HG03378 (cell line): ENCODE results near the gene WASF2.
"Not testable (repeated sequence)": the region's sequence is repeated elsewhere in the genome, so short reads cannot be mapped to it uniquely, and the experiment has no call there.

Source experiments
- ATAC-seq: cut with Tn5 transposase; IDR thresholded peaks from one replicate; pipeline ENCODE4 v1.9.1; 2021; ENCODE audit warnings: mild to moderate bottlenecking, moderate library complexity; ENCODE audit not compliant: unreplicated experiment

Gene WASF2, protein sequence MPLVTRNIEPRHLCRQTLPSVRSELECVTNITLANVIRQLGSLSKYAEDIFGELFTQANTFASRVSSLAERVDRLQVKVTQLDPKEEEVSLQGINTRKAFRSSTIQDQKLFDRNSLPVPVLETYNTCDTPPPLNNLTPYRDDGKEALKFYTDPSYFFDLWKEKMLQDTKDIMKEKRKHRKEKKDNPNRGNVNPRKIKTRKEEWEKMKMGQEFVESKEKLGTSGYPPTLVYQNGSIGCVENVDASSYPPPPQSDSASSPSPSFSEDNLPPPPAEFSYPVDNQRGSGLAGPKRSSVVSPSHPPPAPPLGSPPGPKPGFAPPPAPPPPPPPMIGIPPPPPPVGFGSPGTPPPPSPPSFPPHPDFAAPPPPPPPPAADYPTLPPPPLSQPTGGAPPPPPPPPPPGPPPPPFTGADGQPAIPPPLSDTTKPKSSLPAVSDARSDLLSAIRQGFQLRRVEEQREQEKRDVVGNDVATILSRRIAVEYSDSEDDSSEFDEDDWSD

DNA sequence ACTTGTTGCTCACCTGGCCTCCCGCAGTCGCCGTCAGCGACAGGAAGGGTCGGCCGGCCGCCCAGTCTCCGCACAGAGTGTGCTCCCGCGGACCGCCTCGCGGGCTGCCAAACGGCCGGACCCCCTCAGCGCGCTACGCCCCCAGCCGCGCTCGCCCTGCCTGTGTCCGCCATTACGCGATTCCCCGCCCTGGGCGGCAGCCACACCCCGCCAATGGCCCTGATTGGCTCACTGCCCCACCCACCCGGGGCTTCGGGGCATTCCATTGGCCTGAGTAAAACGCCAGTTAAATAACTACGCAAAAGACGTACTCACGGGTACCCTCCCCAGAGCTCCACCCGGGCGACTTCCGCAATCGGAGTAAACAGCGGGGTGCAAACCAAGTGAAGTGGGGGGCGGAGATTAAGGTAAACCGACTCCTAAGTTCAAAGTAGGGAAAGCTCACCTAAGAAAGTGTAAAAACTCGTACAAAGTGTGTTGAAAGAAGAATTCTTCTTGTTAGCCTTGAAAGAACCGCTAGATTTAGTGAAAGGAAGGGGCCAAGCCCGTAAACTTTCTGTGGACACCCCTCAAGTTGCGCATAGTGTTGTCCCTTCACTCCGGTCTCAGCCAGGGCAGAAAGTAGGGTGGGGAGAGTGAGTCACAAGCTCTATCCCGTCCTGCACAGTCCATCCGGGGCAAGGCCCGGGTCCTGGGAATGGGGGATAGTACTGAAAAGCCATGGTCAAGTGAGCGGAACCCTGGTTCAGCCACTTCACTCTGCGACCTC lies at the start of gene WASF2:
Gene WASF2 (minus strand): TSS at position 195 of the 769 bp plus-strand sequence. CDS start 61,277 bp downstream, outside the sequence.
- peak; percentile 84 for ATAC-seq

DNA sequence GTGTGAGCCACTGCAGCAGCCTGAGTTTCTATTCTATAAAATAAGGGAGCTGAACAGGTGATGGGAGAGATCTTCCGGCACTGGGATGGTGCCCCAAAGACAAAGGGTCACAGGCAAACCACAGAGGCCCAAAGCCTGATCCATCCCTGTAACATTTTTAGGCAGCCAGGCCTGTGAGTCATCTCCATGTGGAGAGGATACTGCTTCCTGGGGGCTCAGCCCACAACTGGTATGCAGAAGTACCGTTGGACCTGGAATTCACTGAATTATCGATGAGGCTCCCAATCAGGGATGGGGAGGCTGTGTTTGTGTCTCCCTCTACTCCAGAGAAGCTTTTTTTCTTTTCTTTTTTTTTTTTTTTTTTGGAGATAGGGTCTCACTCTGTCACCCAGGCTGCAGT lies 48.8 kb upstream of the WASF2 start:
- ATAC-seq, result no peak

DNA sequence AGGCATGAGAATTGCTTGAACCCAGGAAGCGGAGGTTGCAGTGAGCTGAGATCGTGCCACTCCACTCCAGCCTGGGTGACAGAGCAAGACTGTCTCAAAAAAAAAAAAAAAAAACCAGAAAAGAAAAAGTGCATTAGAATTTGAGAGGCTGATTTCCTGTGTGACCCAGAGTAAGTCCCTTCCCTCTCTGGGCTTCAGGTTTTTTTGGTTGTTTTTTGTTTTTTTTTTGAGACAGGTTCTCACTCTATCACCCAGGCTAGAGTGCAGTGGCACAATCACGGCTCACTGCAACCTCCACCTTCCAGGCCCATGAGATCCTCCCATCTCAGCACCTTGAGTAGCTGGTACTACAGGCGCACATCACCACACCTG lies 48.3 kb upstream of the WASF2 start:
- ATAC-seq, result not testable (repeated sequence)

DNA sequence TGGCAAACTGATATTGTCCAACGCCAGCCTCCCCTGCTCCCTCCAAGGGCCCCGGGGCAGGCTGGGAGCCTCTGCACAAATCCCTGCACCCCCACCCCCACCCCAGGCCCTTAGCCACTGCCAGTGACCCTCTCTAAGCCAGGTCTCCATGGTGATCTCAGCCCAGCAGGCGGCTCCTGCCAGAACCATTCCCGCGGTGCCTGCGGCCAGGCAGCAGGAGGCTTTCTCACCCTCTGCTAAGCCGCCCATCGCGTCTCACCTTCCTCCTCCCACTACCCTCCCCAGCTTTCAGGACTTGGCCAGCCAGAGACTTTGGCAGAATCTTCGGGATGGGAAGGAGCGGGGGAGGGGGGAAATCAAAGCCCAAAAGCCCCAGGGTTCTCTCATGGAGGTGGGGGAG lies 46.8 kb upstream of the WASF2 start:
- ATAC-seq, result no peak

DNA sequence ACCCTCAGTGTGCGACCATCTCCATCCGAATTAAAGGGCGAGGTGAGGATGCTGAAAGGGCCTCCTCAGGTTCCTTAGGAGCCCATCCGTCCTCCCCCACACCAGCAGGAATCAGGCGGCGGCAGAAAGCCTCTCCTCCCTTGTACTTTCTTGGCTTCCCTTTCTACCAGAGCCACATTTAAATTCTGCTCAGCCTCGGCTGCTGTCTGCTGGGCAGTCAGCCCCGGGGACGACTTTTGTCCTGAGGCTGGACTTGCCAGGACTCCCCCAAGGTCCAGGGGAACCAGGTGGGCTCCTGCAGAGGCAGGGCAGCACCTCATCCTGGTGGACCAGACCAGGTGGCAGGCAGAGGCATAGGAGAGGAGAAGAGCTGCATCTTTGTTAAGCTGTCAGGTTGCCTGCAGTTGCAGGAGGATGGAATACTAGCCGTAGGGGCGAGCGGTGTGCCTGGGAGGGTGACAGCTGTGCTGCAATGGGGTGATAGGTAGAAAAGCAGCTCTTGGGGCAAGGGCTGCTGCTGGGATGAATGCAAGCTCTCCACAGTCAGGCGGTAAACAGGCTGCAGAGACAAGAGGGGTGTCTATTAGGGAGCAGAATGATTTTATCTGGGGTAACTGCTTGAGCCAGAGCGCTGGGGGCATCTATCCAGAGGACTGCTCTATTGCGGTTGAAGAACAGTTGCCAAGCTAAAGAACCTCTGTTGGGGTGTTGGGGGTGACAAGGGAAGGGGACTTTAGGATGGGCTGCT lies 46.2 kb upstream of the WASF2 start:
- no peak for ATAC-seq

DNA sequence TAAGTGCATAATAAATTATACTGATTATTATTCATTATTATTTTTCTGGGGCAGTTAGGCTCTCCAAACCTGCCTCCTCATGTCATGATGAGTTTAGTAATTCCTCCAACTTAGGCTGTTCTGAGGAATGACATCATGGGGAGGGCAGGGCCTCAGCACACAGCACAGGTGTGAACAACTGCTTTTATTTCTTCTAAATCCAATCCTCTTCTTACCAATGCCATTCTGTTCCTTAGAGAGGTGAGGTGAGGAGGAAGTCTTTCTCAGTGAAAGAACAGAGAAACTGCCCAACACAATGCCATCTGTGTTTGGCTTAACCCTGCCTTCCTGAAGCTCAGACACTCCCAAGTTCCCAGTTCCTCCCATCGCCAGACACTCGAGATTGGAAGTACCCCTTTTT lies 45.4 kb upstream of the WASF2 start:
- ATAC-seq, result no peak

DNA sequence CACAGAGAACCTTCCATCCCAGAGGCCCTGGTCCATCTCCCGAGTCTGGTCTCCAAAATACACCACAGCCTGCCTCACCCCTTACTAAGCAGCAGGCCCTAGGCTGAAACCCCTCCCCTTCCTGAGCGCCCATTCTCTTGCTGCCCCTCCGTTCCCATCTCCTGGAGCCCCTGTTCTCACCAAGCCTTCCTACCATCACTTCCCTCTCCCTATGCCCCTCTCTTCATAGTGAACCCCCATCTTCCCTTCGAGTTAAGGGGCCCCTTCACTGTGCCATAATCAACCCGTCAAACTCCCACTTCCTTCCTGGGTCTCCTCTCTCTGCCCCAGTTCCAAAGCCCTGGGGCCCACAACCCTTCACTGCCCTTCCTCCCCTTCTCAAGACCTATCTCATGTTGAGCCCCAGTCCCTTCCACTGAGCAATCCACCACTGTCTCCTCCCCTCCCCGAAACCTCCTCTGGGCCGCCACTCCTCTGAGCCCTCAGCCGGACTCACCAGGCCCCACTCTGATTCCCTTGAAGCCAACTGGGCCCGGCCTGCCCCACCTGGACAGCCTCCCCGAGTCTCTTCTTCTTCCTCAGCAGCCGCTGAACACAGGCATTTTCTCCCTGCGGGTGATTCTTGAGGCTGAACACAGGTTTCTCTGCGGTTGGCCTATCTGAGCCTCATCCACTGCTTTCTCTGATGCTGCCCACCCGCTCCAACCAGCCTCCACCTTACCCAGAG lies 42.2 kb upstream of the WASF2 start:
- ATAC-seq, result no peak

DNA sequence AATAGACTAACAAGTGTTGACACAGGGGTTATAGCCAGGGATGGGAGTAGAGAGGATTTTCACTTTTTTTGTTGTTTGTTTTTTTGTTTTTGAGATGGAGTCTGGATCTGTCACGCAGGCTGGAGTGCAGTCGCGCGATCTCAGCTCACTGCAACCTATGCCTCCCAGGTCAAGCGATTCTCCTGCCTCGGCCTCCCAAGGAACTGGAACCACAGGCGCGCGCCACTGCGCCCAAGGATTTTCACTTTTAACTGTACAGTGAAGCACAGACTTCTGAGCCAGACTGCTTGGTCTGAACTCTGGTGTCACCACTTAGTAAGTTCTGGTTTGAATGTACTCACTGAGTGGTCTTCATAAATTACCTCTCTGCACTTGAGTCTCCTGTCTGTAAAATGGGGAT lies 40.2 kb upstream of the WASF2 start:
- ATAC-seq, result no peak

DNA sequence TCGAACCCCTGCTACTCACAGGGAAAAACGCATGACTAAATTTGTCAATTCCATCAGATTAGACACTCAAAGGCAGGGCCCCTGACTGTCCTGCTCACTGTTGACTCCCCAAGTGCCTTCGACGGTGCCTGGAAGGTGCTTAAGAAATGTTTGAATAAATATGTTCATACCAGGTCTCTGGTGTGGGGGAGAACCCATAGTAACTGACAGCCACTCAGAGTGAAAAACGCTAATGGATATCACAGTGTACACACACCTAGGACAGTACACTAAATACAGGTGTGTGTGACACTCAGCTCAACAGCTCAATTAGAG lies 39.7 kb upstream of the WASF2 start:
- ATAC-seq, result no peak

DNA sequence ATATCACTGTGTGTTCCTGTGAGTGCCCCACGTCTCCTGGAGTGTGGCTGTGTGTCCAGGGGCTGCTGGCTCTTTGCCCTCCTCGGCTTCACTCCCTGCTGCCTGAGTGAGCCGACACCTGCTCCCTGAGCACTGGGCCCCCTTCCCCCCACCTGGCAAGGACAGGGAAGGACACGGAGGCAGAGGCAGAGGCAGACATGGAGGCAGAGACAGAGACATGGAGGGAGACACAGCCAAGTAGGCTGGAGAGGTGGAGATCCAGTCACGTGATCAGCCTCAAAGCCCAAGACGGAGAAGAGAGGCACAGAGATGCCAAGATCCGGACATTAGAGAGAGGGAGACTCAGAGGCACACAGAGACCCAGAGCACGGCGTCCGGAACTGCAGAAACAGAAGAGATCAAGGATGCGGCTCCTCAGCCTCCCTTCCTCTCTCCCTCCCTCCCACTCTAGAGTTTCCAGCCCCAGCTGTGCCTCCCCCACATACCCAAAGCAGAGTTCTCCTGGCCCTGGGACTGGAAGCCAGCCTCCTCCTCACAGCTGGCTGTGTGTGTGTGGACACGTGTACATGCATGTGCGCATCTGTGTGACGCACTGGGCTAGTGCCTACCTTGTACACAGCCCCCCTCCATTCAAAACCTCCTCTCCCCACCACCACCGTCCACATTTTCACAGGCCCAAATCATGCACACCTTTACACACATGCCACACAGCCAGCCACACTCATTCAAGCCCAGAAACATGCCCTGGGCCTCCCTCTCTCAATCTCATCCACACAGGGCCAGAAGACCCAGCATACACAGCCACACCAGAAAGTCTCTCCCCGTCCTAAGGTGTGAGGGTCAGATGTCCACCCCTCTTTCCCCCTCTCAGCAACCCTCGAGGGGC lies 39.1 kb upstream of the WASF2 start:
- ATAC-seq, result no peak

DNA sequence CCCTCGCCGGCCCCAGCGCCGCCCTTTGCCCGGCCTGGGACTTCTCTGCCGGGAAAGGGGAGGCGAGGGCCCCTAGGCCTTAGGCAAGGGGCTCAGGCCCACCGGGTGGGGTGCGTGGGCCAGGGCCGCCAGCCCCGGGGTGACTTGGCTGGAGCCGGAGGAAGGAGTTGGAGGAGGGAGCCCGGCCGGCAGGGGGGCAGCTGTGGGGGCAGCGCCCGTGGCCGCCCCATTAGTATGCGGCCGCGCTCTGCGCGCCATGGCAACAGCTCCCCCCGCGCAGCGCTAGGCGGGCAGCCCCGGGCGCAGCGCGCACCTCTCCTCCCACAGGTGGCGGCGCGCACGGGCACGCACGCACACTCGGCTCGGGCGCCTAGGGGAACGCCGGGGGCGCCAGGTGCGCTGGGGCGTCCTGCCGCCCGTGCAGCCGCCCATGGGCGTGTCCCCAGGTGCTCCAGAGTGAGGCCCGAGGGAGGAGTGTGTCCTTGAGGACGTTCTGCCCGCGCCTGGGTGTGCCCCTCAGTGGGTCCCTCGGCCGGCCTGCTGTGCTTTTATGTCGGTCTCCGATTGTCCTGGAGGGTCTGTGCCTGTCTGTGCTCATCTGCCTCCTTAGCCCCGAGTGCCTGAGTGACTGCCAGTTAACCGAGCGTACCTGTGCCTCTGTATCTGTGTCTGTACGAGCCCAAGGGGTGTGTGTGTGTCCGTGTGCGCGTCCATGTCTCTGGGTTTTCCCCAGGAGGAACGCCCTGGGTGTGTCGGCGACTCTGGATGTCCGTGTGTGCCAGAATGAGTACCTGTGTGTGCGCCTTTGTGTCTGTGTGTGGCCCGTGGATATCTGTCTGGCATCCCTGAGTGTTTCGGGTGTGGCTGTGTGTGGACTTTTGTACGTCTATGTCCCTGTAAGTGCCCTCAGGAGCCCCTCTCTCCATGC lies 38.2 kb upstream of the WASF2 start:
- ATAC-seq, result no peak

DNA sequence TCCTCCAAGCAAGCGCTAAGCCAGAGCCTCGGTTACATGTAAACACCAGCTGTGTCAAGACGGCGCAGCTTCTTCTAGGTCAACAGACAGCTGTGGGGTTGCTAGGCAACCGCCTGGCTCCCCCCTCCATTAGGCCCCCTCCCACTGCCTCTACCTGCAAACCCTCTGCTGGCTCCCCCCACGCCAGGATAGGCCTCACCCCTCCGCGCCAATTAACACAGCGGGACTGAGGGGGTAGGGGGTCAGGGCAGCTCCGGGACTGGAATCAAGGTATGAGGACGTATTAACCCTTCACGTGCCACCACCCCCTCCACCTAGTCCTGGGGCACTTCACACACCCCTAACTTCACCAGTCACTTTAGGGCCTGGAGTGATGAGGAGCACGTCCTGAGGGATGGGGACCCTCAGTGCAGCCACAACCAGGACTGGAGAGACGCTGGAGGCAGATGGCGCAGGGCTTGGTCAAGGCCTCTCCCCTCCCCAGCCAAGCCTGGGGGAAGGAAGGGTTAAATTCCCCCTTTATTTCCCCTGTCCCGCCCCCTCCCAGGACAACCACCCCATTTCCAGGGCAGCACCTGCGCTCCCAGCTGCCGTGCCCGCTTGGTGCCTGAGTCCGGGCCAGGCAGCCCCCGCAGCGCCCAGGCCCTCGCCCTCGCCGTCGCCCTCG lies 37.4 kb upstream of the WASF2 start:
- no peak for ATAC-seq

DNA sequence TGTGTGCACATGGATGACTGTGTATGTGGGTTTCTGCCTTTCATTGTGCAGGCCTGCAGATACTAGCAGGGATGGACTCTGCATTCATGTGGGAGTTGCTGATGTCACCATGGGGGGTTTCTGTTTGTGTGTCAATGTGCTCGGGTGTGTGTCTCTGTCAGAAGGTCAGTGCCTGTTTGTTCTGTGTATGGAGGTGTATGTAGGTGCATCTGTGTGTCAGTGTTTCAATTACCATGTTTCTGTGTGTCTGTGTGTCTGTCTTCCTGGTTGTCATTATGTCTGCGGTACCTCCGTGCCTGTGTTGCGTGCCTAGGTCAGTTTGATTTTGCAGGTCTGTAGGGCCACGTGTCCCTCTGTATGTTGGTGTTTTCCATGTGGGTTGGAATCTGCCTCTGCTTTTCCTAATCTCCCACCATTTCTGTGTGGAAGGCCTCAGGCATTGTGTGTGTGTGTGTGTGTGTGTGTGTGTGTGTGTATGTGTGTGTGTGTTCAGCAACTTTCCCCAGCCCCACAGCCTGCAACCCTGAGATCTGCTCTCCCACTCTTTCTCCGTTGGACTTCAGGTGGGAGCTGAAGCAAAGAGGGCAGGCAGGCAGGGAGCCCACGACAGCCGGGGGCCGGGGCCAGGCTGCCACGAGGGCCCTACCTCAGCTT lies 36.7 kb upstream of the WASF2 start:
- ATAC-seq, result no peak

DNA sequence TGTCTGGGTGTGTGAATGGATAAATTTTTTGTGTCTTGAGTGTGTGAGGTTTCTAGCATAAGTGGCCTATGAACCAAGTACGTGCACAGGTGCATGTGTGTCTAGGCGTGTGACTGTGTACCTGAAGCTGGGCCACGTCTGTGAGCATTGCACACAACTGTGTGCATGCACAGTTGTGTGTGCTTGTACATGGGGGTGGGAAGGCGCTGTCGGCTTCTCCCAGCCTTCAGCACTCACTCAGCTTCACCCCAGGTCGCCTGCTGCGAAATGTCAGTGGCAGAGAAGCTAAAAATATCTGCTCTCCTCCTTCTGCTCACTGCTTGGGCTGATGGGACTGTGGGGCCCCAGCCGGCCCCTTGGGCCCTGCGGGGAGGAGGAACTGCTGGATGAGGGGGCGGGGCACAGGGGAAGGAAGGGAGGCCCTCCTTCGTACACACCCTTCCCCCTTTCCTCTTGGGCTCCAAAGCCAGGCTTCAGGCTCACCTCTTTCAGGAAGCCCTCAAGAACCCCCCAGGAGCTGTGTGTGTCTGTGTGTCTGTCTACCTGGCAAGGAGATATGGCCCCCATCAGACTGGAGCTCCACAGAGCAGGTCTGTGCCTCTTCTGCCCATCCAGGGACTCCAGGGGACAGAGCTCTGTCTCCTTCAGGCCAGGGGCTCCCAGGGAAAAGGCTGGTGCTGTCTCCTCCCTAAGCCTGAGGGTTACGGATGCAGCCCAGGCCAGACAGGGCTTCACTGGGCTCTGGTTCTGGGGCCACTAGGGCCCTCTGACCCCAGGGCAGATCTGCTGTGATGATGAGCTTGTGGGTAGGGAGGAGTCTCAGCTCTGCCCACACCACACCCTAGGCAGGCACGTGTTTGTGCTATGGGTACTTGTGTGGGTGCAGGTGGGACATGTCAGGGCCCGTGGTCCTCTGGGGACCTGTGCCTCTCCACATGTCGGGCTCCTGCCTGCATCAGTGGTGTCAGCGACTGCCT lies 35.6 kb upstream of the WASF2 start:
- peak; percentile 39 for ATAC-seq

DNA sequence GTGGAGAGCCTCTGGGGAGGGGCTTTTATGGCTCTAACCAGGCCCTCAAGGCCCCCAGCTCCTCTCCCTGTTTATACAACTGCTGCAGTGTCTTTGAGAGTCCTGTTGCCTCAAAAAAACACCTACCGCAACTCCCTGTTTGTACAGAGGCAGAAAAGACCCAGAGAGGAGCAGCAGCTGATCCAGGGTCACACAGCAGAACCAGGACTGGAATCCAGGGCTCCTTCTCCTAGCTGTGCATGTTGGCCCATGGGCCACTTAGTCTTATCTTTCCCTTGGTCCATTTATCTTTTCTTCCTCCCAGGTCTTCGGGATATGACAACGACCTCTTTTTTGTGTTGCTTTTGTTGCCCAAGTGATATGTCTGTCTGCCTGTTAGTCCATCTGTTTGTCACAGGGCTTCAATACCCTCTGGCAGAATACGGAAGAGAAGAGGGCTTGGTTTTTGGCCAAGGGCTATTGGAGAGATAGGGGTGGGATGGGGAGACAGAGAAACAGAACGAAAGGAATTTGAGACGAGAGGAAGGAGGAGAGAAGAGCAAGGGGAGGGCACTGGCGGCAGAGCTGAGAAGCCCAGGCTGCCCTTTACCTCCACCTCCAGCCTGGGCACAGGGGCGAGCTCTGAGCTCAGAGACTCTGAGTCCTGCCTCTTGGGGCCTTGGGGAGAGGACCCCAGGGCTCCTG lies 33.5 kb upstream of the WASF2 start:
- ATAC-seq, result no peak
